ENCODE data around the gene MCM7.

The MCM7 gene

GRCh38 chr7:100065452-100066186 is 35.6 kb downstream of the MCM7 start:
- DNase-seq, result peak; percentile 22

- no peak for DNase-seq
Observed at GRCh38 chr7:100064162-100064561, 37.0 kb downstream of the MCM7 start.

- DNase-seq, result no peak
Observed at GRCh38 chr7:100063376-100063775, 37.8 kb downstream of the MCM7 start.

GRCh38 chr7:100061518-100062193 is 39.5 kb downstream of the MCM7 start:
- DNase-seq, result no peak

GRCh38 chr7:100059251-100059739 is 41.9 kb downstream of the MCM7 start:
- DNase-seq, result no peak

- DNase-seq, result no peak
Observed at GRCh38 chr7:100057006-100057405, 44.2 kb downstream of the MCM7 start.

- peak; percentile 54 for DNase-seq
Observed at GRCh38 chr7:100053215-100053614, 48.0 kb downstream of the MCM7 start.

- DNase-seq, result no peak
Observed at GRCh38 chr7:100051611-100052010, 49.6 kb downstream of the MCM7 start.

- DNase-seq, result peak; percentile 75
Observed at GRCh38 chr7:100049441-100050291, 51.5 kb downstream of the MCM7 start, which contains the start of gene ZSCAN21. Gene ZSCAN21 (plus strand): TSS chr7:100049774. CDS start chr7:100057007, 7,233 bp downstream.

- DNase-seq, result no peak
Observed at GRCh38 chr7:100048680-100049079, 52.5 kb downstream of the MCM7 start.

GRCh38 chr7:100044718-100045117 is 56.5 kb downstream of the MCM7 start:
- DNase-seq, result no peak

Measured in NCI-H226 (cell line).